ENCODE measurements around the gene FSTL3.

- TF ChIP-seq EZH2 (IDR thresholded peaks at IDR 0.05) = no peak
- TF ChIP-seq POLR2AphosphoS5 (IDR thresholded peaks at IDR 0.05; ENCODE audit: borderline replicate concordance, low read depth, low read length) = no peak
- TF ChIP-seq FOXP2 (optimal IDR thresholded peaks at IDR 0.05; ENCODE audit: control extremely low read depth, extremely low read length, insufficient read depth) = no peak
These were observed 11.5 kb downstream of the FSTL3 start for GRCh38 chr19:687569-688166.
